Neural progenitor cell (in vitro differentiated cells): Measurements from ENCODE around the gene C20orf141. TPM values are rescaled to one million over a fixed set of nuclear protein-coding genes. Genes with fewer than 3 reads are reported as not detected.

ENCODE experiments used
- DNase-seq: peaks from one replicate; pipeline ENCODE4 v3.0.0-alpha.2; 2016; ENCODE audit warnings: low spot score
- H2AFZ ChIP-seq: fragments of 200-600 bp; sonication (generic); replicated peaks from 2 replicates; pipeline ENCODE4 v1.6.1; 2016; ENCODE audit warnings: antibody characterized with exemption
- H3F3A ChIP-seq: fragments of 200-600 bp; sonication (generic); 2 replicates; pipeline ENCODE4 v1.6.1; 2016; ENCODE audit warnings: antibody characterized with exemption, low read depth
- H3K27ac ChIP-seq: fragments of 200-600 bp; sonication (generic); 2 replicates; pipeline ENCODE4 v1.5.1; 2016; ENCODE audit warnings: mild to moderate bottlenecking
- H3K27me3 ChIP-seq: fragments of 200-600 bp; sonication (generic); 2 replicates; pipeline ENCODE4 v1.6.1; 2016; ENCODE audit warnings: mild to moderate bottlenecking, moderate library complexity
- H3K36me3 ChIP-seq: fragments of 200-600 bp; sonication (generic); 2 replicates; pipeline ENCODE4 v1.5.1; 2016
- H3K4me1 ChIP-seq: fragments of 200-600 bp; sonication (generic); 2 replicates; pipeline ENCODE4 v1.6.1; 2016; ENCODE audit warnings: mixed run types
- H3K4me2 ChIP-seq: fragments of 200-600 bp; sonication (generic); 2 replicates; pipeline ENCODE4 v1.6.1; 2016
- H3K4me3 ChIP-seq: fragments of 200-600 bp; sonication (generic); 2 replicates; pipeline ENCODE4 v1.5.1; 2016
- H3K79me2 ChIP-seq: fragments of 200-600 bp; sonication (generic); 2 replicates; pipeline ENCODE4 v1.6.1; 2016; ENCODE audit warnings: low read depth
- H3K9ac ChIP-seq: fragments of 200-600 bp; sonication (generic); 2 replicates; pipeline ENCODE4 v1.6.1; 2016
- H3K9me3 ChIP-seq: fragments of 200-600 bp; sonication (generic); 2 replicates; pipeline ENCODE4 v1.5.1; 2016; ENCODE audit warnings: low read depth
- H4K20me1 ChIP-seq: fragments of 200-600 bp; sonication (generic); 2 replicates; pipeline ENCODE4 v1.6.1; 2016; ENCODE audit warnings: low read depth
- H3K27ac Mint-ChIP-seq: 3 replicates; pipeline ENCODE4 v1.8.0; 2021; ENCODE audit warnings: mixed read lengths
- H3K27me3 Mint-ChIP-seq: 2 replicates; pipeline ENCODE4 v1.8.0; 2022; ENCODE audit warnings: low read depth, mild to moderate bottlenecking, inconsistent platforms, moderate library complexity, mixed read lengths; ENCODE audit not compliant: insufficient read depth
- H3K36me3 Mint-ChIP-seq: 3 replicates; pipeline ENCODE4 v1.8.0; 2021; ENCODE audit warnings: mixed read lengths
- H3K4me1 Mint-ChIP-seq: 3 replicates; pipeline ENCODE4 v1.8.0; 2021; ENCODE audit warnings: mixed read lengths
- H3K4me3 Mint-ChIP-seq: 3 replicates; pipeline ENCODE4 v1.8.0; 2021; ENCODE audit warnings: mild to moderate bottlenecking, moderate library complexity, mixed read lengths
- H3K9me3 Mint-ChIP-seq: 3 replicates; pipeline ENCODE4 v1.8.0; 2020; ENCODE audit warnings: mixed read lengths
- EZH2 ChIP-seq: fragments of 200-600 bp; sonication (generic); IDR thresholded peaks from 2 replicates; pipeline ENCODE4 v1.6.1; 2017; ENCODE audit warnings: antibody characterized with exemption, mild to moderate bottlenecking, moderate library complexity
- EZH2phosphoT487 ChIP-seq: fragments of 200-600 bp; sonication (generic); IDR thresholded peaks from 2 replicates; pipeline ENCODE4 v1.6.1; 2017; ENCODE audit warnings: antibody characterized with exemption
- total RNA-seq: library from RNA; depleted of rRNA; stranded (reverse); fragments of >200 nt; gene quantifications from 2 replicates; pipeline ENCODE4 v1.2.3, GENCODE V29; 2015; ENCODE audit warnings: low replicate concordance
- TF ChIP-seq, protein P1 (sequence below): fragments of 200-600 bp; sonication (generic); IDR thresholded peaks from 2 replicates; pipeline ENCODE4 v1.5.1; 2017; ENCODE audit warnings: antibody characterized with exemption, mild to moderate bottlenecking

C20orf141 gene
- total RNA-seq, 1 donor from 2014 or later: not detected

DNA sequence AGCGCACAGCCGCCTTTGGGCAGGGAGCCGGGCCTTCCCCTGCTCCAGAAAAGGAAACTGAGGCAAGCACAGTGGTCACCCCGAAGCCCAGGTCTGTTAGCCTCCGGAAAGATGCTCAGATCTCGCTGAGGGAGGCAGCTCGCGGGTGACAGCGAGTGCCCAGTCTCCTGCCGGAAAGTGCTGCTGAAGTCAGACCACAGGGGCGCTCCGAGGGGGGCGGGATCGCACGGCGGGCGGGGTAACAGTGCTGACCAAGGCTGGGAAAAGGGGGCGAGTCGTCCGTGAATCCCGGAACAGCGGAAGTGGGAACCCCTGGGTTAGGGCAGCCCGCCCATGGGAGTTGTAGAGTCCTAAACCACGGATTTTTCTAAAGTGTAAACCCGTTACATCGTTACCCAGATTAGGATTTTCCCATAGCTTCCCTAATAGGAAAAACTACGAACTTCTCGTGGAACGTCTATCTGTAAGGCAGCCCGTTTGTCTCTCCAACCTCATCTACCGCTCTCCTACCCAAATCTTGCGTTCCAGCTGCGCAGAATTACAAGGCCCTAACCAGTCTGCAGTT, 26.3 kb downstream of the C20orf141 start:
- Mint-ChIP-seq H3K27me3 (peaks cover 6% of the 10 kb centered on the region), H3K4me1 (peaks cover 13% of the 10 kb centered on the region), H3K27ac (no peak overlapping the region), H3K36me3 (peaks cover 15% of the 10 kb centered on the region), H3K4me3 (peak overlapping the region; percentile 90), H3K9me3 (no peaks in the 10 kb centered on the region)
- H4K20me1 ChIP-seq: no peaks in the 10 kb centered on the region
- H3K4me1 ChIP-seq: peaks cover 6% of the 10 kb centered on the region
- TF ChIP-seq EZH2phosphoT487: peak; percentile 16
- TF ChIP-seq, protein P1, sequence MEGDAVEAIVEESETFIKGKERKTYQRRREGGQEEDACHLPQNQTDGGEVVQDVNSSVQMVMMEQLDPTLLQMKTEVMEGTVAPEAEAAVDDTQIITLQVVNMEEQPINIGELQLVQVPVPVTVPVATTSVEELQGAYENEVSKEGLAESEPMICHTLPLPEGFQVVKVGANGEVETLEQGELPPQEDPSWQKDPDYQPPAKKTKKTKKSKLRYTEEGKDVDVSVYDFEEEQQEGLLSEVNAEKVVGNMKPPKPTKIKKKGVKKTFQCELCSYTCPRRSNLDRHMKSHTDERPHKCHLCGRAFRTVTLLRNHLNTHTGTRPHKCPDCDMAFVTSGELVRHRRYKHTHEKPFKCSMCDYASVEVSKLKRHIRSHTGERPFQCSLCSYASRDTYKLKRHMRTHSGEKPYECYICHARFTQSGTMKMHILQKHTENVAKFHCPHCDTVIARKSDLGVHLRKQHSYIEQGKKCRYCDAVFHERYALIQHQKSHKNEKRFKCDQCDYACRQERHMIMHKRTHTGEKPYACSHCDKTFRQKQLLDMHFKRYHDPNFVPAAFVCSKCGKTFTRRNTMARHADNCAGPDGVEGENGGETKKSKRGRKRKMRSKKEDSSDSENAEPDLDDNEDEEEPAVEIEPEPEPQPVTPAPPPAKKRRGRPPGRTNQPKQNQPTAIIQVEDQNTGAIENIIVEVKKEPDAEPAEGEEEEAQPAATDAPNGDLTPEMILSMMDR: no peak
- TF ChIP-seq EZH2: no peak
- DNase-seq: peak; percentile 55
- H3F3A ChIP-seq: no peaks in the 10 kb centered on the region
- no peaks in the 10 kb centered on the region for H3K27me3 ChIP-seq
- no peaks in the 10 kb centered on the region for H3K36me3 ChIP-seq
- peaks cover 6% of the 10 kb centered on the region for H3K79me2 ChIP-seq
- peak overlapping the region; percentile 59 for H3K9ac ChIP-seq
- peak overlapping the region; percentile 98 for H2AFZ ChIP-seq
- no peaks in the 10 kb centered on the region for H3K9me3 ChIP-seq
- no peak overlapping the region for H3K27ac ChIP-seq
- peak overlapping the region; percentile 78 for H3K4me3 ChIP-seq
- H3K4me2 ChIP-seq: peak overlapping the region; percentile 88

DNA sequence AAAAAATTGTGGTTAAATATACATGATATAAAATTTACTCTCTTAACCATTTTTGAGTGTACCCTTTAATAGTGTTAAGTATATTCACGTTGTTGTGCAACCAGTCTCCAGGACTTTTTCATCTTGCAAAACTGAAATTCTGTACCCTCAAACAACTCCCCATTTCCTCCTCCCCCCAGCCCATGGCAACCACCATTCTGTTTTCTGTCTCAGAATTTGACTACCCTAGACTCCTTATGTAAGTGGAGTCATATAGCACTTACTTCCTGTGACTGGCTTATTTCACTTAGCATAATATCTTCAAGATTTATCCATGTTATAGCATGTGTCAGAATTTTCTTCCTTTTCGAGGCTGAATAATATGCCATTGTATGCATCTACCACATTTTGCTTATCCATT, 30.8 kb downstream of the C20orf141 start:
- H3K27me3 ChIP-seq: no peaks in the 10 kb centered on the region
- no peak overlapping the region for H3K4me3 ChIP-seq
- no peaks in the 10 kb centered on the region for H3K36me3 ChIP-seq
- no peaks in the 10 kb centered on the region for H3F3A ChIP-seq
- no peaks in the 10 kb centered on the region for H3K79me2 ChIP-seq
- Mint-ChIP-seq H3K4me1 (peaks cover 4% of the 10 kb centered on the region), H3K36me3 (peaks cover 2% of the 10 kb centered on the region), H3K27ac (no peak overlapping the region), H3K27me3 (no peaks in the 10 kb centered on the region), H3K9me3 (no peaks in the 10 kb centered on the region), H3K4me3 (no peak overlapping the region)
- no peaks in the 10 kb centered on the region for H3K9me3 ChIP-seq
- DNase-seq: no peak
- H2AFZ ChIP-seq: no peak overlapping the region
- no peaks in the 10 kb centered on the region for H4K20me1 ChIP-seq
- H3K4me2 ChIP-seq: no peak overlapping the region
- H3K4me1 ChIP-seq: peaks cover 6% of the 10 kb centered on the region
- H3K9ac ChIP-seq: no peak overlapping the region
- TF ChIP-seq EZH2phosphoT487 (no peak), EZH2 (no peak)
- TF ChIP-seq, protein P1: no peak
- no peak overlapping the region for H3K27ac ChIP-seq

DNA sequence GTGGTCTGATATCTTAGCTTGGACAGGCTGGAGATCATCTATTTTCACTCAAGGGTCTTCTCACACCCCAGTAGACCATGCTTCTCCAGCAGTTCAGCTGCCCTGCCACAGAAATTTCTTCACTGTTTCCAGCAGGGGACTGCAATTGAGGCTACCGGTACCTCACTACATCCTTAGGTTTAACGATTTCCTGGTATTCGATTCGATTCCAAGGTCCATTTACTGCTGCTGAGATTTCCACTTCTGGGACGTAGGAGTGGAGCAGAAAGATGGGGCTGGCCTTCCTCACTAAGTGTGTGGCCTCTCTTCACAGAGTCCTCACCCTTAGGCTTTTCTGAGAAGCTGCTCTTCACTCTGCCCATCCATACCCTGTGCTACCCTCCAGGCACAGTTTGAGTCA, 31.9 kb downstream of the C20orf141 start:
- Histone ChIP-seq H3K79me2 (no peaks in the 10 kb centered on the region), H3K4me3 (no peak overlapping the region), H3K36me3 (no peaks in the 10 kb centered on the region), H3K4me1 (no peaks in the 10 kb centered on the region), H3K27ac (no peak overlapping the region), H3K9ac (no peak overlapping the region), H2AFZ (no peak overlapping the region), H4K20me1 (no peaks in the 10 kb centered on the region), H3K9me3 (no peaks in the 10 kb centered on the region), H3K4me2 (no peak overlapping the region), H3F3A (peaks cover under 1% of the 10 kb centered on the region), H3K27me3 (no peaks in the 10 kb centered on the region)
- Mint-ChIP-seq H3K27ac (no peak overlapping the region), H3K27me3 (no peaks in the 10 kb centered on the region), H3K36me3 (peaks cover 2% of the 10 kb centered on the region), H3K4me1 (no peaks in the 10 kb centered on the region), H3K4me3 (no peak overlapping the region), H3K9me3 (no peaks in the 10 kb centered on the region)
- no peak for DNase-seq
- TF ChIP-seq EZH2 (no peak), EZH2phosphoT487 (no peak)
- TF ChIP-seq, protein P1: no peak
